ENCODE results near the gene C17orf50.

DNA sequence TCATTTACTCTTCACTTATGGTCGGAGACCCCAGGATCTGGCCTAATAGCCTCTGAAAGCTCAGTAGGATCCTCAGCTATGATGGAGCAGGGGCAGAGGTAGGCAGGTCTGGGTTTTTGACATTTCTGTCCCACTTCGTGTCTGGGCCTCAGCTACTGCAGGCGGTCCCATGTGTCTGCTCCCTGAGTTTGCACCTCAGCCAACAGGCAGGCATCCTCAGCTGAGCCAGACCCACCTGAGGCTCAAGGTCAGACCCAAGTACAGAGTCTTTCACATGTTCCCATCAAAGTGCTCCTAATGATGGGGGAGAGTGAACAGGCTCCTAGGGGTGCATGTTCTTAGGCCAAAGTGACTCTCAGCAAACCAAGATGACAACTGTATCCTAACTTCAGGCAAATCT is 32.1 kb upstream of the C17orf50 start:
- TF ChIP-seq, protein P1, sequence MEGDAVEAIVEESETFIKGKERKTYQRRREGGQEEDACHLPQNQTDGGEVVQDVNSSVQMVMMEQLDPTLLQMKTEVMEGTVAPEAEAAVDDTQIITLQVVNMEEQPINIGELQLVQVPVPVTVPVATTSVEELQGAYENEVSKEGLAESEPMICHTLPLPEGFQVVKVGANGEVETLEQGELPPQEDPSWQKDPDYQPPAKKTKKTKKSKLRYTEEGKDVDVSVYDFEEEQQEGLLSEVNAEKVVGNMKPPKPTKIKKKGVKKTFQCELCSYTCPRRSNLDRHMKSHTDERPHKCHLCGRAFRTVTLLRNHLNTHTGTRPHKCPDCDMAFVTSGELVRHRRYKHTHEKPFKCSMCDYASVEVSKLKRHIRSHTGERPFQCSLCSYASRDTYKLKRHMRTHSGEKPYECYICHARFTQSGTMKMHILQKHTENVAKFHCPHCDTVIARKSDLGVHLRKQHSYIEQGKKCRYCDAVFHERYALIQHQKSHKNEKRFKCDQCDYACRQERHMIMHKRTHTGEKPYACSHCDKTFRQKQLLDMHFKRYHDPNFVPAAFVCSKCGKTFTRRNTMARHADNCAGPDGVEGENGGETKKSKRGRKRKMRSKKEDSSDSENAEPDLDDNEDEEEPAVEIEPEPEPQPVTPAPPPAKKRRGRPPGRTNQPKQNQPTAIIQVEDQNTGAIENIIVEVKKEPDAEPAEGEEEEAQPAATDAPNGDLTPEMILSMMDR (conservative IDR thresholded peaks at IDR 0.05), result no peak
- TF ChIP-seq EZH2 (IDR thresholded peaks at IDR 0.05; ENCODE audit: low read depth), result no peak
